ENCODE measurements around the gene MAP3K2.
A peak's percentile ranks its signal among the peaks of the same experiment; 100 is the strongest.

Gene MAP3K2

DNA sequence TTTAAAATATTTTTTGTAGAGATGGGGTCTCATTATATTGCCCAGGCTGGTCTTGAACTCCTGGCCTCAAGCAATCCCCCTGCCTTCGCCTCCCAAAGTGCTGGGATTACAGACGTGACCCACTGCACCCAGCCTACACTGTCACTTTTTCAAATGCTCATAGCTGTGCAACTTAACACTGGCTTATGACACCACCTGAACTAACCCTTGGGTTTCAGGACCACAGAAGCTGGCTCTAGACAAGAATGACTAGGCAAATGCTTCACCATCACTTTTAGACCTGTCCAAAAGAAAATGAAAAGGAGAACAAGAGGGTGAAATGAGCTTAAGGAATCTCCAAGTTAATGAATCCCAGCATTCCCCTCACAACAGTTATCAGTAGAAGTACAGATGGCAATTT, 107.1 kb downstream of the MAP3K2 start:
- DNase-seq = no peak

DNA sequence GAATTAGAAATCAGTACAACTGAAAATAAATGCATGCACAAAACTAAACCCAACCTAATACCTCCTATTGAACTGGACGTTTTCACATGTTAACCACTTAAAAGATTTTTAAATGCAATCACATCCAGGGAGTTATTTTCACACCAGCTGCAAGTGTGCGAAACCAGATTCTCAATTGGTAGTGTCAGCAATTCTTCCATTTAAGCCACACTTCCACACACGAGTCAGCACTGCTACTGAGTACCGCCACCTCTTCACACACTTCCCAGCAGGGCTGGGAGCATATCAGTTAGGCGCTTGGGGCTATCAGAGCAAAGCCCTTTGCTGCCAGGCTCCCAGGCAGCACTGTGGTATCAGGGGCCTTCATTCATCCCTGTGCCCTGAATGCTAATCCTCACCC, 108.0 kb downstream of the MAP3K2 start:
- DNase-seq = no peak

DNA sequence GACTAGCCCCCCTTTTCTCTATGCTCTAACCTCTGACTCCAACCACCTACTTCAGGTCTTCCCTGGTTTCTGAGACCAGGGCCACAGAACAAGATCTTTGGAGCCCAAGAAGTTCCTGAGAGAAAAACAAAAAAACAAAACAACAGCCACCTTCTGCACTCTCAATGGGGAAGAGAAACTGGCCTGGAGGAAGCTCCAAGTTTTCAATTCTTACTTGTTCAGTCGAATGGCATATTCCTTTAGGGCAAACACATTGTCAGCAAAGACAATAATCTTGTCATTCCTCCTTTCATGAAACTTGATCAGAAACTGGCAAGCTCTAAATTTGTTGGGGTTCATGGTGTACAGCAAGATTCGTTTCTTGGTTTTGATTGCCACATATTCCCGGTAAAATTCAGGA, 108.8 kb downstream of the MAP3K2 start:
- peak; percentile 17 to 43 (median 38) for DNase-seq

DNA sequence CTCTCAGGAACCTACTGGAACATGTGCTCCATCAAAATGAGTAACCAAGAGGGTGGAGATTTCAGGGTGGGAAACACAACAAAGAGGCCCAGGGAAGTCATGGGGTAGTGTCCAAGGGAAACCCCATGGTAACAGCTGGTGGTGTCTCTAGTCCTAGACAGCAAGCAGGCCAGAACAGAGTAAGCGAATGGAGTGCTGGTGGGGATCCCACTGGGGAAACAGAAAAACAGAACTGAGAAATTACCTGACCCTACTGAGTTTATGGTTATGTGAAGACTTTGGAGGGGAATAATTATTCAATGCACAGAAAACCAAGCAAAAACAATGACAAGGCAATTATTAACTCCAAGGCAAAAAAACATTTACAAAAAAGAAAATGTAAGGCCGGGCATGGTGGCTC, 110.7 kb downstream of the MAP3K2 start:
- peak; percentile 17 to 35 (median 27) for DNase-seq

DNA sequence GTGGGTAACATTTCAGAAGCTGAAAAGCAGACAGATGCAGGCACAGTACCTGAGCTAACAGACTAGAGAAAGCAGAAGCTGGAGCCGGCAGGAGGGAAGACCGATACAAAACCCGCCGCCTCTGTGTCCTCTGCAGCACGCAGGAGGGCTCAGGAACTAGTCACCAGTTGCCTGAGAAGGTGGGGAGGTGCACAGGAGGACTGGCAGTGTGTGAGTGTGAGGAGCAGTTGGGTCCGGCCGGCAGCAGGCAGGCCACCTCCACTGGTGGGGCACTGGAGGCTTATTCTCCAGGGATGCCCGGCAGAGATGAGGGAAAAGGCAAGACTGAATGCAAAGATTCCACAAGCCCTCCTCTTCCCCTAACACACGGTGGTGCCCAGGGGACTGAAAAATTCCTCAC, 112.0 kb downstream of the MAP3K2 start:
- DNase-seq = no peak

DNA sequence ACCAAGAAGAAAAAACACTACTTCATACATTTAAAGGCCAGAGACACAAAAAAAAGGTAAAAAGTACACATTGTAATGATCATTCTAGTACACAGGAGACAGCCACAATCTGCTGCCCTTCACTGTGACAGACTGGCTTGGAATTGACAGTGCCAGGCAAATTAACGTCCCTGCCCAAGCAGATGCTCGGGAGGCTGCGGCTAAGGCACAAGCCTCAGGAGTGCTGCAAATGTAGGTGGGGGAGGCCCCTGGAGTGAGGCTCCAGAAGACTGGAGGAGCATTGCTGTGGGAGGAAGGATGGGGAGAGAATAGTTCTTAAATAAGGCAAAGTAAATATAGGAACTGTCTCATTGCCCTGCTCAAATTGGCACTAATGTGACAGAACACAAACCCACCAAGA, 112.4 kb downstream of the MAP3K2 start:
- DNase-seq = no peak

DNA sequence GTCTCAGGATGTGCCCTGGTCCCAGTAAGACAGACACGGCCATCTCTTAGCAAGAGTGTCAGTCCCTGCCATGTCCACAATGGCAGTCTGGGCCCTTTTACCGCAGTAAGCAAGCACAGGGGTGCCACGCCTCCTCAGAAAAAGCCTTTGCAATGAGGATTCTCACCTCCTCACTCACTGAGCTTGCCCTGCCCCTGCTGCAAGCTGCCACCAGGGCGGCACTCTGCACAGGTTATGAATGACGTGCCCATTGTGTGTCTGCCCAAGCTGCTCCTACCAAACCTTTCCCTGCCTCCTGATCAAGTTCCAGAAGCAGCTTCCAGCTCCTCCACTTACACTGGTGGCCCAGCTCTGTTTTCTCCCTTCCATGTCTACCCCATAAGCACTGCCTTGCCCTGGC, 117.1 kb downstream of the MAP3K2 start:
- no peak for DNase-seq

DNA sequence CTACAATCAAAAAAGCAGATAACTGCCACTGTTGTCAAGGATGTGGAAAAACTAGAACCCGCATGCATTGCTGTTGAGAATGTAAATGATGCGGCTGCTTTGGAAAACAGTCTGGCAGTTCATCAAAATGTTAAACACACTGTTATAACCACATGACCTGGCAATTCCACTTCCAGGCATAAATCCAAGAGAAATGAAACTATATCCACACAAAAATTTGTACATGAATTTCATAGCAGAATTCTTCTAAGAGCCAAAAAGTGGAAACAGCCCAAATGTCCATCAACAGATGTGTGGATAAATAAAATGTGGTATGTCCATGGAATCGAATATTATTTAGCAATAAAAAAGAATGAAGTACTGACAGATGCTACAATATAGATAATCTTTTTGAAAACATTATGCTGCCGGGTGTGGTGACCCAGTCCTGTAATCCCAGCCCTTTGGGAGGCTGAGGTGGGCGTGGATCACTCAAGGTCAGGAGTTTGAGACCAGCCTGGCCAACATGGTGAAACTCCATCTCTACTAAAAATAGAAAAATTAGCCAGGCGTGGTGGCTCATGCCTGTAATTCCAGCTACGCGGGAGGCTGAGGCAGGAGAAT, 125.9 kb downstream of the MAP3K2 start:
- no peak for DNase-seq

DNA sequence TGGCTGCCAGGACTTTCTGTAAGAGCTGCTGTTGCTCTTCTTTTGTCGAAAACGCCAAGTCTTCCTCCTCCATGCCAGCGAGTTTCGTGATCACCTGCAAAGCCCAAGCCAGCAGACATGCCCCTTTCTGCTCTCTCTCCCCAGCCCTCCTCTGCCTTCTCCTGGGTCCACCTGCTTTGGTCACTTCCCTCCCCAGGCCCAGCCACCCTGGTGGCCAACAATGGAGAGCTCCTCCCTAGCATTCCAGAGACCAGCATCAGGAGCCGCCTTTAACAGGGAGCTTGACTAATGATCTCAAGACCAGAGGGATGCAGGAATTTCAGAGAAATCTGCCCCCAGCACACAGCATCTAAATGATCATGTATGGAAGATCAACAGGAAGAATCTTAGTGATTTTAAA, 128.4 kb downstream of the MAP3K2 start:
- DNase-seq = no peak

DNA sequence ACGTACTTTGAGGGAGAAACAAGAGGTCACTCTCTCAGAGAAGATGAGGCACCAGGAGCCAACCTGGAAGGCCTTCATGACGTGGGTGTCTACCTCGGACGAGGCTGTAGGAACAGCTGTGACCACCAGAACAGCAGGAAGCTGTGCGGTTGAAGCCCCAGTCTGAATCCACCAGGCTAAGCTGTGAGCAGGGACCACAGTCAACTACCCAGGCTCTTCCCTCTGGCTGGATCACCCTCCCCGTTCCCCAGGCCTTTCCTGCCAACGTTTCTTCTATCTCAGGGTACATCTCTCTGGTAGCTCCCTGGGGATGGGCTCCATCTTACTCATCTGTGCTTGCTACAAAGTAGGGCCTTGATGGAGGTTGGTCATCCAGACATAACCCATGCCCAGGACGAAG, 130.9 kb downstream of the MAP3K2 start:
- DNase-seq = no peak

DNA sequence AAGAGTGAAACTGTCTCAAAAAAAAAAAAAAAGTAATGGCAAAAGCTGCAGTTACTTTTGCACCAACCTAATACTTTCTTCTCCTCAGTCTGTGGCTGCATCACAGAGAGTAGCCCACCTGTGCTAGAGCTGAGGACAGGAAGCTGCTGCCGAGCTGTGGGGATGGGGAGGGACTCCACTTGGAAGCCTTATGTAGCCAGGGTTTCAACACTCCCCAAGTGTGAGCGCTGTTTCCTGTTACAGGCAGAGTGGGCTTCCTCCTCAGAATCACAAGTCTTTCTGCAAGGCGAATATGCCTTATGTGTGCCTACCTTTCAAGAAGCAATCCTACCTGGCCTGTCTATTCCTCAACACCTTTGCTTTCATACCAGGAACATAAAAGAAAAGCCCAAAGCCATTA, 131.4 kb downstream of the MAP3K2 start:
- no peak for DNase-seq

DNA sequence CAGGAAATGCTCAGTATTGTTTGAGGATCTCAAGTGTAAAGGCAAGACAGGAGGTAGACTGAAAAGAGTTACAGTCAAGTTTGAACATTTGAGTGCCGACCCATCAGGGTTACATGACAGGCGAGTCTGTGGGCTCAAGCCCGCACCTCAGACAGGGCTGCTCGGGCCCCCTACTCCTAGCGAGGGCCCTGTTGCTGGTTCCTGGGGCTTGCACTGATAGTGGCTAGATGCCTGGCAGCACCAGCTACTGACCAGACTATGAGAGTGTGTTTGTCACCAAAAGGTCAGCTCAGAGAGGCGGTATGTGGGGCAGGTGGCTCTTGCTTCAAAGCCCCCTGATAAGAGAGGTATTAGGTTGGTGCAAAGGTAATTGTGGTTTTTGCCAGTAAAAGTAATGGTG, 132.1 kb downstream of the MAP3K2 start:
- no peak for DNase-seq

DNA sequence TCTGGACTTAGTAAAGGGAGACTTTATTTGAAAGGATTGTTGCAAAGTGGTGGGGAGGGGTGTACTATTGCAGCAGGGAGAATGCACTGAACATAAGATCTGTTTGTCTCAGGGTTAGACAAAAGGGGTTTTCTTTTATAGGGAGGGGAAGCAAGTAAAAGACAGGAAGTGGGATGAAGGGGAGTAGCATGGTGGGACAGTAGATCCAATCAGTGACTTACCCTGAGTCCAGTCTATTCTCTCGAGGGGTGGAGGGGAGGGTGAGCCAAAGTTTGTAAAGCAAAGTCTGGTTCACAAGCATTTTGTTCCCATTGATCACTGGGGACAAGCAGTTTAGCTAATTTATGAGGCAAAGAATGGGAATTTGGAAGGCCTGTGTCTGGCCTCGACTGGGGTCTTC, 132.6 kb downstream of the MAP3K2 start:
- DNase-seq = no peak

DNA sequence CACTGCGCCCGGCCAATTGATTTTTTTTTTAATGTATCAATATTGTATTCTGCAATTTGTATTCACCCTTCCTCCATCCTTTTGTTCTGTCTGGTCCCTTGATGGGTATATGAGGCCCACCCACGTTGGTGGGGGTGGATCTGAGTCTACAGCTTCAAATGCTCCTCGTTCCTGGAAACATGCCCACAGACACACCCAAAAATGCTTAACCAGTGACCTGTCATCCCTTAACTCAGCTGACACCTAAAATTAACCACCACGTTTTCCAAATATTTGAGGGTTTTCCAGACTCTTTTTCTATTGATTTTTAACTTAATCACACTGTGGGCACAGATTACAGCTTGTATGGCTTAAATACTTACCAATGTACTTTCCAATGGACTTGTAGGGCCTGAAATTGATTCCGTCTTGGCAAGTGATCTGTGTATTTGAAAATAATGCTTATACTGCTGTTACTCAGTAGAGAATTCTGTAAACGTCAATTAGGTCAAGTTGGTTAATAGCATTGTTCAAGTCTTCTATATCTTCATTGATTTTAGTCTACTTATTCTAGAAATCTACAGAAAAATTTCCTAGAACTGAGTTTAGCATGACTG, 133.3 kb downstream of the MAP3K2 start:
- DNase-seq = no peak

All from suppressor macrophage treated with lipopolysaccharide for 1 hour (primary cell).